ENCODE measurements around the gene MINDY4. TPM values are rescaled to one million over a fixed set of nuclear protein-coding genes. Genes with fewer than 3 reads are reported as not detected.

Gene MINDY4
- total and polyA plus RNA-seq, 8 donors = 8.0 to 56.0 (median 17.4) TPM

DNA sequence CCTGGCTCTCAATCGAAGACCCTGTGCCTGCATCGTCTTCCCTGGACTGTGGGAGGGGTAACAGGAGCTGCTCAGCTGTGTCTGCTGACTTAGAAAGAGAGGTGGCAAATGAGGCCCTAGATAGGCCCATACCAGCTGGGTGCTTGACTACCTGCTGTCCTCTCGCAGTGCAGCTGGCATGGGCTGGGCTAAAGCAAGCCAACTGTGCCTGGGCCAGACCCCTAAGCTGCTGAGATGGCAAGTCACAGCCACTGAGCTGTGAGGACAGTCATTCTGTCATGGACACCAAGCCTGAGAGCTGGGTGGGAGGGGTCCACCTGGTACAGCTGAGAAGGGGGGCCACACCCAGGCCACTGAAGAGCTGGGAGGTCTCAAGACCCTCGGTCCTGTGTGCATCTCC, 94.6 kb downstream of the MINDY4 start:
- Histone ChIP-seq H3K36me3 (no peaks in the 10 kb centered on the region), H3K27me3 (no peaks in the 10 kb centered on the region), H3K27ac (no peak overlapping the region), H3K4me1 (peaks cover 0 to 7% of the 10 kb centered on the region in 2 donors), H3K9me3 (no peaks in the 10 kb centered on the region), H3K4me3 (no peak overlapping the region)
- intact Hi-C loops (cut with DNase I) = no loop called here
- DNase-seq (peak in 1 of 4 donors; percentile 31), ATAC-seq (no peak)
- TF ChIP-seq, protein P1, sequence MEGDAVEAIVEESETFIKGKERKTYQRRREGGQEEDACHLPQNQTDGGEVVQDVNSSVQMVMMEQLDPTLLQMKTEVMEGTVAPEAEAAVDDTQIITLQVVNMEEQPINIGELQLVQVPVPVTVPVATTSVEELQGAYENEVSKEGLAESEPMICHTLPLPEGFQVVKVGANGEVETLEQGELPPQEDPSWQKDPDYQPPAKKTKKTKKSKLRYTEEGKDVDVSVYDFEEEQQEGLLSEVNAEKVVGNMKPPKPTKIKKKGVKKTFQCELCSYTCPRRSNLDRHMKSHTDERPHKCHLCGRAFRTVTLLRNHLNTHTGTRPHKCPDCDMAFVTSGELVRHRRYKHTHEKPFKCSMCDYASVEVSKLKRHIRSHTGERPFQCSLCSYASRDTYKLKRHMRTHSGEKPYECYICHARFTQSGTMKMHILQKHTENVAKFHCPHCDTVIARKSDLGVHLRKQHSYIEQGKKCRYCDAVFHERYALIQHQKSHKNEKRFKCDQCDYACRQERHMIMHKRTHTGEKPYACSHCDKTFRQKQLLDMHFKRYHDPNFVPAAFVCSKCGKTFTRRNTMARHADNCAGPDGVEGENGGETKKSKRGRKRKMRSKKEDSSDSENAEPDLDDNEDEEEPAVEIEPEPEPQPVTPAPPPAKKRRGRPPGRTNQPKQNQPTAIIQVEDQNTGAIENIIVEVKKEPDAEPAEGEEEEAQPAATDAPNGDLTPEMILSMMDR (IDR thresholded peaks at IDR 0.05) = no peak

DNA sequence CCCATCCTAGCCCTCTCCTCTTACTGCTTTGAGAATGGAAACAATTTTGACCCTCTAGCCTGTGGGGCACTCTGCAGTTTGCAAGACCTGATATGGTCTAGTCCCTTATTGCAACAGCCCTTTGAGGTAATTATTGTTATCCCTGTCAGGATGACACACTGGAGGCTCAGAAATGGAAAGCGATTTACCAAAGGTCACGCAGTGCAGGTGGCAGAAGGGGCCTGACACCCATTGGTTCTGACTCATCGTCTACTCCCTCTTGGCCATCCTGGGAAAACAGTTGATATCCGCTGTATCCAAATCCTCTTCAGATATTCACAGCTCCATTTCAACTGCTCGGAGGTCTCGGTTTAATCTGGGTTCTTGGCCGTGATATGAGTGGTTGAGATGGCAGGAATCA, 95.7 kb downstream of the MINDY4 start:
- intact Hi-C loops (cut with DNase I) = no loop called here
- no peak overlapping the region for H3K4me3 ChIP-seq
- no peaks in the 10 kb centered on the region for H3K27me3 ChIP-seq
- peaks cover 0 to 7% of the 10 kb centered on the region in 2 donors for H3K4me1 ChIP-seq
- DNase-seq (peak in 1 of 4 donors; percentile 8), ATAC-seq (no peak)
- TF ChIP-seq, protein P1 (IDR thresholded peaks at IDR 0.05) = no peak
- H3K27ac ChIP-seq = no peak overlapping the region
- no peaks in the 10 kb centered on the region for H3K9me3 ChIP-seq
- H3K36me3 ChIP-seq = no peaks in the 10 kb centered on the region

DNA sequence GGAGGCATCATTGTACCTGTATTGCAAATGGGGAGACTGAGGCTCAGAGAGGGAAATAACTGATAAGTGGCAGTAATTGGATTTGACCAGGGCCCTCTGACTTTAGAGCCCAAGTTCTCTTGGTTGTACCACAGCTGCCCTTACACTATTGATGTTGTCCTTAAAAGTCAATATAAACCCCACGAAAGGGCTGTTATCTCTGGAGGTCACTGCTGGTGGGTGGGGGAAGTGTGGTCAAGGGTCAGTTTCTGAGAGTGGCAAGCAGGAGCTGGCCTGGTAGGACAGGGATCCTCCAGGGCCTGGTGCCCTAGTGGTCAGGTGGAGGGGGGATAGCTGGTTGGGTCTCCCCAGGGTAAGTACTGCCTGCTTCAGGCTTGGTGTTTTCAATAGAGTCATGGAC, 96.3 kb downstream of the MINDY4 start:
- no peak overlapping the region for H3K27ac ChIP-seq
- H3K9me3 ChIP-seq = no peaks in the 10 kb centered on the region
- DNase-seq (peak in 1 of 4 donors; percentile 15), ATAC-seq (no peak)
- peaks cover 0 to under 1% of the 10 kb centered on the region in 2 donors for H3K36me3 ChIP-seq
- H3K4me3 ChIP-seq = no peak overlapping the region
- TF ChIP-seq, protein P1 (IDR thresholded peaks at IDR 0.05) = no peak
- H3K27me3 ChIP-seq = no peaks in the 10 kb centered on the region
- peaks cover 0 to 7% of the 10 kb centered on the region in 2 donors for H3K4me1 ChIP-seq
- intact Hi-C loops (cut with DNase I) = no loop called here

DNA sequence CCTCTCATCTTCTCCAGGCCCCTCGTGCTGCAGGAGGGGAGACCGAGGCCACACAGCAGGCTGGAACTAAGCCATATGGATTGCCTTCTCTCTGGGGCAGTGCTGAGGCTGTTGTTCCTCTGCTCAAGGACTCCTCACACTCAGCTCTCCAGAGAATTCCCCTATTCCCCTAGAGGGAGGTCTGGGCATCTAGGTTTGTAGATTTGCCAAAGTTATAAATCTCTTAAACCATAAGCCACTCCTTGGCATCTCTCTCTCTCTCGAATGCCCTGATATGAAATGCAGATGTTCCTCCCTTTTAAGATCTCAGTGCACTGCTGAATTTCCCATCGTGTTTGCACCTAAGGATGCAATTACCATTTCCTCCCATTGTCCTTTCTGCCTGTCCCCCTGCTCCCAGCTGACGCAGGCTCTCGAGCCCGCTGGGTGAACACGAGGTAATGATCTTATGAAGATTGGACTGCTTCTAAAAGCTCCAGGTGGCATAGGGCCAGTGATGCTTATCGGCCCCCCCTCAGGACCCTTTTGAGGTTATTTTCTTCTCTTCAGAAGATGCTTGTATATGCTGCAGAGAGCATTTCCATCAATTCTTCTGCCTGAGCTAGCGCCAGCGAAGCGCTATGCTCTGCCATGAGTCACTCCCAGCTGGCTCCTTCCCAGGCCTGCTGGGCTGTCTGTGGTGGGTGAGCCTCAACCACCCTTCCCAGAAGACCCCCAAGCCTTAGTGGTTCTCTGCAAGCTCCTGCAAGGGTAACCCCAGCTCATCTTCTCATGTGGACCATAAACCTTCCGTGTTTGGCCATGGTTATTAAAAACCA, 98.8 kb downstream of the MINDY4 start:
- intact Hi-C loops (cut with DNase I) = no loop called here
- ATAC-seq = peak; percentile 18
- H3K4me3 ChIP-seq = no peak overlapping the region
- no peaks in the 10 kb centered on the region for H3K9me3 ChIP-seq
- DNase-seq = peak in 1 of 4 donors; percentile 47
- H3K4me1 ChIP-seq = peaks cover 0 to 7% of the 10 kb centered on the region in 2 donors
- H3K27ac ChIP-seq = peak overlapping the region in 1 of 2 donors; percentile 41
- TF ChIP-seq, protein P1 (IDR thresholded peaks at IDR 0.05) = no peak
- H3K27me3 ChIP-seq = no peaks in the 10 kb centered on the region
- H3K36me3 ChIP-seq = peaks cover 0 to 12% of the 10 kb centered on the region in 2 donors

DNA sequence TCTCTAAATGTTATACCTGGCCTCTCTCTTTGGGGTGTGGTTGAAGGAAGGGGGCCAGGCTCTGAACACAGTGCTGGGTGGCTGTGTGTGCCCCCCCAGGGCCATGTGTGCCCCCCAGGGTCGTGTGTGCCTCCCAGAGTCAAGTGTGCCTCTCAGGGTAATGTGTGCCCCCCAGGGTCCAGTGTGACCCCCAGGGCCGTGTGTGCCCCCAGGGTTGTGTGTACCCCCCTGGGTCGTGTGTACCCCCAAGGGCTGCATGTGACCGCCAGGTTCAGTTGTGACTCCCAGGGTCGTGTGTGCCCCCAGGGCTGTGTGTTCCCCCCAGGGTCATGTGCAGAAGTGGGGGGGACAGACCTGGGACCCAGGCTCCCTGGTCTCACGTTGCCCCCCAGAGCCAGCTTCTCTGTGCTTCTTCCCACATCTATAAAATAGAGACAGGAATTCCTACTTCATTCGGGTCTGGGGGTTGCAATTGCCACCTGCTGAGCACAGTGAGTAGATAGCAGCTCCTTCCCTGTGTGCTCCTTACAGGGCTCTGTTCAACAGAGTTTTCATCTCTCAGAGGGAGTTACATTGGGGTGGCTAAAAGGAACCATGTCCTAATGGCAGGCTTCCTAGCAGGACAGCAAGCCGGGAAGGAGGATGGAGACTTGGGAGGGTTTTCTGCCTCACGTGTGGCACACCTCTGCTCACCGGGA, 99.8 kb downstream of the MINDY4 start:
- H3K27ac ChIP-seq = peak overlapping the region in 1 of 2 donors; percentile 2
- H3K36me3 ChIP-seq = peaks cover 0 to 12% of the 10 kb centered on the region in 2 donors
- no peaks in the 10 kb centered on the region for H3K9me3 ChIP-seq
- TF ChIP-seq, protein P1 (IDR thresholded peaks at IDR 0.05) = no peak
- ATAC-seq (no peak), DNase-seq (peak in 1 of 4 donors; percentile 55)
- intact Hi-C loops (cut with DNase I) = no loop called here
- H3K4me3 ChIP-seq = no peak overlapping the region
- peaks cover 0 to 7% of the 10 kb centered on the region in 2 donors for H3K4me1 ChIP-seq
- no peaks in the 10 kb centered on the region for H3K27me3 ChIP-seq
